Hematopoietic multipotent progenitor cell (in vitro differentiated cells): ENCODE measurements around the gene TAF11L13. TPM values are rescaled to one million over a fixed set of nuclear protein-coding genes. Genes with fewer than 3 reads are reported as not detected.
"Not testable (repeated sequence)": the region's sequence is repeated elsewhere in the genome, so short reads cannot be mapped to it uniquely, and the experiment has no call there.

Source experiments
- DNase-seq, 3 donors: peaks; one replicate each; pipeline ENCODE4 v3.0.0-alpha.2; 2011 to 2015; ENCODE audit warnings: low read depth in 2 of 3, low spot score in 2 of 3
- total RNA-seq: library from RNA; depleted of rRNA; stranded (reverse); fragments of >200 nt; gene quantifications from one replicate; pipeline ENCODE4 v1.2.3, GENCODE V29; 2012

Gene TAF11L13
- total RNA-seq, result not detected

DNA sequence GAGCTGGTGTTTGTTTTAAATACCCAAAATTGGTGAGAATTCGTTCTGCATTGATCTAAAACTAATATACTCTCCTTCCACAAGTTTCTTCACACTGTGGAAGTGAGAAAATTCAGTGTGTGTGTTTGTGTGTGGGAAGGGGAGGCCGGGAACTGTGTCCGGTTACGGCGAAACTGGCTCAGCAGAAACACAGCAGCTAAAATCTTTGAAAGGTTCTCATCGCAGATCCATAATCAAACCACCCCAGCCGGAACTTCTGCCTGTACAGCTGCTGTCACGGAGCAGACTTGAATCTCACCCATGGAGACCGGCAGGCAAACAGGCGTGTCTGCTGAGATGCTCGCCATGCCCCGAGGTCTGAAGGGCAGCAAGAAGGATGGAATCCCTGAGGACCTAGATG is at the start of gene TAF11L13:
Gene TAF11L13, plus strand, starts transcription at position 301 of the 400 bp plus-strand sequence.
- DNase-seq, result not testable (repeated sequence)

DNA sequence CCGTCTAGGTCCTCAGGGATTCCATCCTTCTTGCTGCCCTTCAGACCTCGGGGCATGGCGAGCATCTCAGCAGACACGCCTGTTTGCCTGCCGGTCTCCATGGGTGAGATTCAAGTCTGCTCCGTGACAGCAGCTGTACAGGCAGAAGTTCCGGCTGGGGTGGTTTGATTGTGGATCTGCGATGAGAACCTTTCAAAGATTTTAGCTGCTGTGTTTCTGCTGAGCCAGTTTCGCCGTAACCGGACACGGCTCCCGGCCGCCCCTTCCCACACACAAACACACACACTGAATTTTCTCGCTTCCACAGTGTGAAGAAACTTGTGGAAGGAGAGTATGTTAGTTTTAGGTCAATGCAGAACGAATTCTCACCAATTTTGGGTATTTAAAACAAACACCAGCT is 46.2 kb upstream of the TAF11L13 start, which contains the start of gene TAF11L7:
Gene TAF11L7, minus strand, starts transcription at position 101 of the 400 bp plus-strand sequence.
- not testable (repeated sequence) for DNase-seq

DNA sequence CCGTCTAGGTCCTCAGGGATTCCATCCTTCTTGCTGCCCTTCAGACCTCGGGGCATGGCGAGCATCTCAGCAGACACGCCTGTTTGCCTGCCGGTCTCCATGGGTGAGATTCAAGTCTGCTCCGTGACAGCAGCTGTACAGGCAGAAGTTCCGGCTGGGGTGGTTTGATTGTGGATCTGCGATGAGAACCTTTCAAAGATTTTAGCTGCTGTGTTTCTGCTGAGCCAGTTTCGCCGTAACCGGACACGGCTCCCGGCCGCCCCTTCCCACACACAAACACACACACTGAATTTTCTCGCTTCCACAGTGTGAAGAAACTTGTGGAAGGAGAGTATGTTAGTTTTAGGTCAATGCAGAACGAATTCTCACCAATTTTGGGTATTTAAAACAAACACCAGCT is 41.0 kb upstream of the TAF11L13 start, which contains the start of gene TAF11L8:
Gene TAF11L8, minus strand, starts transcription at position 101 of the 400 bp plus-strand sequence.
- not testable (repeated sequence) for DNase-seq

DNA sequence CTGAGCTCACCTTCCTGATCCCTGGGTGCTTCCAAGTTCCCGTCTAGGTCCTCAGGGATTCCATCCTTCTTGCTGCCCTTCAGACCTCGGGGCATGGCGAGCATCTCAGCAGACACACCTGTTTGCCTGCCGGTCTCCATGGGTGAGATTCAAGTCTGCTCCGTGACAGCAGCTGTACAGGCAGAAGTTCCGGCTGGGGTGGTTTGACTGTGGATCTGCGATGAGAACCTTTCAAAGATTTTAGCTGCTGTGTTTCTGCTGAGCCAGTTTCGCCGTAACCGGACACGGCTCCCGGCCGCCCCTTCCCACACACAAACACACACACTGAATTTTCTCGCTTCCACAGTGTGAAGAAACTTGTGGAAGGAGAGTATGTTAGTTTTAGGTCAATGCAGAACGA is 37.6 kb upstream of the TAF11L13 start, which contains the start of gene TAF11L9:
Gene TAF11L9, minus strand, starts transcription at position 140 of the 400 bp plus-strand sequence.
- not testable (repeated sequence) for DNase-seq

DNA sequence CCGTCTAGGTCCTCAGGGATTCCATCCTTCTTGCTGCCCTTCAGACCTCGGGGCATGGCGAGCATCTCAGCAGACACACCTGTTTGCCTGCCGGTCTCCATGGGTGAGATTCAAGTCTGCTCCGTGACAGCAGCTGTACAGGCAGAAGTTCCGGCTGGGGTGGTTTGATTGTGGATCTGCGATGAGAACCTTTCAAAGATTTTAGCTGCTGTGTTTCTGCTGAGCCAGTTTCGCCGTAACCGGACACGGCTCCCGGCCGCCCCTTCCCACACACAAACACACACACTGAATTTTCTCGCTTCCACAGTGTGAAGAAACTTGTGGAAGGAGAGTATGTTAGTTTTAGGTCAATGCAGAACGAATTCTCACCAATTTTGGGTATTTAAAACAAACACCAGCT is 34.2 kb upstream of the TAF11L13 start, which contains the start of gene TAF11L10:
Gene TAF11L10, minus strand, starts transcription at position 101 of the 400 bp plus-strand sequence.
- DNase-seq, result not testable (repeated sequence)

DNA sequence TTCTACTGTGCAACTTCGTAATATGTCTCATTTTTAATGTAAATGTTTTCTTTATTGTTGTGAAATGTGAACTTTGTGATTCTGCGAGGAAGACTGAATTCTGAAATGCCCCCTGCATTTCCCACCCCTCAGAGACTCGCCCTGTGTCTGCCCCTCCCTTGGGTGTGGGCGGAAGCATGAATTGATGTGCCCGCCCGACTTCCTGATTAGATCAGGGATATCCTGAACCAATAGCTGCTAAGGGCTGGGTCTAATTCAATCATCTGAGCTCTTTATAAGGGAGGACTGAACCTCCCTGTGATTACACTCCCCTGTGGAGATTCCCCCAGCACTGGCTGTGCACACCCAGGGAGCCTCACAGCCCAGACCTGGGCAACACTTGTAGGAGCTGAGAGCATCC is 28.0 kb upstream of the TAF11L13 start, which contains the start of gene TAF11L11:
Gene TAF11L11, plus strand, starts transcription at position 304 of the 400 bp plus-strand sequence.
- DNase-seq, result not testable (repeated sequence)

DNA sequence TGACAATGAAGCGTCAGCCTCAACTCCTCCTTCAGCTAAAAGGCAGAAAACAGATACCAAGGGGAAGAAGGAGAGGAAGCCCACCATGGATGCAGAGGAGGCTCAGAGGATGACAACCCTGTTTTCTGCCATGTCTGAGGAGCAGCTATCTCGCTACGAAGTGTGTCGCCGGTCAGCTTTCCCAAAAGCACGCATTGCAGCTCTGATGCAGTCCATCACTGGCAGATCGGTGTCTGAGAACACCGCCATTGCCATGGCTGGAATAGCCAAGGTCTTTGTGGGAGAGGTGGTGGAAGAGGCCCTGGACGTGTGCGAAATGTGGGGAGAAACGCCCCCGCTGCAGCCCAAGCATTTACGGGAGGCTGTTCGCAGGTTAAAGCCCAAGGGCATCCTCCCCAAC is 26.9 kb upstream of the TAF11L13 start:
- DNase-seq, result no peak

DNA sequence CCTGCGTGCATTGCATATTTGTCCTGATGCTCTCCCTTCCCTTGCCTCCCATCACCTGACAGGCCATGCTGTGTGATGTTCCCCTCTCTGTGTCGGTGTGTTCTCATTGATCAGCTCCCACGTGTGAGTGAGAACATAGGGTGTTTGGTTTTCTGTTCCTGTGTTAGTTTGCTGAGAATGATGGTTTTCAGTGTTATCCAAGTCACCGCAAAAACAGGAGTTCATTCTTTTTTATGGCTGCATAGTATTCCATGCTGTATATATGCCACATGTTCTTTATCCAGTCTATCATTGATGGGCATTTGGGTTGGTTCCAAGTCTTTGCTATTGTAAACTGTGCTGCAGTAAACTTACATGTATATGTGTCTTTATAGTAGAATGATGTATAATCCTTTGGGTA is 24.4 kb upstream of the TAF11L13 start:
- not testable (repeated sequence) for DNase-seq

DNA sequence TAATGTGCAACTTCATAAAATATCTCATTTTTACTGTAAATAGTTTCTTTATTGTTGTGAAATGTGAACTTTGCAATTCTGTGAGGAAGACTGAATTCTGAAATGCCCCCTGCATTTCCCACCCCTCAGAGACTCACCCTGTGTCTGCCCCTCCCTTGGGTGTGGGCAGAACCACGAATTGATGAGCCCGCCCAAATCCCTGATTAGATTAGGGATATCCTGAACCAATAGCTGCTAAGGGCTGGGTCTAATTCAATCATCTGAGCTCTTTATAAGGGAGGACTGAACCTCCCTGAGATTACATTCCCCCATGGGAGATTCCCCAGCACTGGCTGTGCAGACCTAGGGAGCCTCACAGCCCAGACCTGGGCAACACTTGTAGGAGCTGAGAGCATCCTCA is 21.8 kb upstream of the TAF11L13 start, which contains the start of gene TAF11L12:
Gene TAF11L12, plus strand, starts transcription at position 301 of the 400 bp plus-strand sequence.
- DNase-seq, result not testable (repeated sequence)

DNA sequence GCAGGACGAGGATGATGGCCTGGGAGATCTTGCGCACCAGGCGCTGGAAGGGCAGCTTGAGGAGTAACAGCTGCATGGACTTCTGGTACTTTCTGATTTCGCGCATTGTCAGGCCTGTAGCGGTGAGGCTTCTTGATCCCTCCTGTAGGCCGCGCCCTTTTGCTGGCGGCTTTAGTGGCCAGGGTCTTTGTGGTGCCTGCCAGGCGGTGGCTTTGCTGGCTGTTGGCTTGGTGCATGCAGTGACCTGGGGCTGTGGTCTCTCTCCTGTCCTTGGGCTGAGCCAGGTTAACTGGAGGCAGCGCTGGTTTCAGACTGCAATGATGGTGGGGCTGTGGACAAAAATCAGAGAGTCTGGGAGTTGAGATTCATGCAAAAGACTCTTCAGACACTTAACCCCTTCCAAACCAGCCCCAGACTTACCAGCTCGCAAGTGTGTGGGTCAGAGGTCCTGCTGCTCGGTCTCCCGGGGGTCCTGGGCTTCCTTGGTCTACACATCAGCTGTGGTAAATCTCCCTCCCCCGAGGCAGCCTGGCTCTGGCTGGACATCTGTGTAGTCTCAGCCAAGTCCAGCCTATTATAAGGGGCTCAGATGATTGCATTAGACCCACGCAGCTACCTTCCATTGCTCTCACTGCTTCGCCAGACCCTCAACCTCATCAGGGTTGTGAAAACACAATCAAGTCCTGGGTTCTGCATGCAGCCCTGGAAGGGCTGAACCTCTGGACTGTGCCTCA is 16.8 kb upstream of the TAF11L13 start:
- DNase-seq, result no peak

DNA sequence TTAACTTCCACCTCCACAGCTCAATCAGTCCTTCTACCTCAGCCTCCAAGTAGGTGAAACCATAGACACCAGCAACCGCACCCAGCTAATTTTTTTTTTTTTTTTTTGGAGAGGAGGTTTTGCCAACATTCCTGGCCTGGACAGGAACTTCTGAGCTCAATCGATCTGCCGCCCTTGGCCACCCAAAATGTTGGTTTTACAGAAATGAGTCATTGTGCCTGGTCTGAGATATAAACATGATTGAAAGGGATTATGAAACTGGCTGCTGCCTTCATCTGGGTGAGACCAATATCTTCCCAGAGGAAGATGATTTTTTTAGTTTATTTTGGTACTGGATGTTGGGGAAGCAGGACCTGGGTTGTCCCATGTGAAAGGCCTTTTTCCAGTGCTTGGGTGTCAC is 12.5 kb upstream of the TAF11L13 start:
- no peak for DNase-seq

DNA sequence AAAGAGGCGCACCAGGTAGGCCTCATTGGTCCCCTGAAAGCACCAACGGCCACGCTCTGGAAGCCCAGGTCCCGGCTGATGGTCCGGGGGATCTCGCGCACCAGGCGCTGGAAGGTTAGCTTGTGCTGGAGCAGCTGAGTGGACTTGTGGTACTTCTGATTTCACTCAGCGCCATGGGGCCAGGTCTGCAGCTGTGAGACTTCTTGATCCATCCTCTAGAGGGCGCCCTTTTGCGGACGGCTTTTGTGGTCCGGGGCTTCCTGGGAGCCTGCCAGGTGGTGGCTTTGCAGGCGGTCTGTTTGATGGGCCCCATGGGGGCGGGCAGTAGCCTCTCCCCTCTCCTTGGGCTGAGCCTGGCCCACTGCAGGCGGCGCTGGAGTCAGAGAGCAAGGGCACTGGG is 11.3 kb upstream of the TAF11L13 start:
- no peak for DNase-seq

DNA sequence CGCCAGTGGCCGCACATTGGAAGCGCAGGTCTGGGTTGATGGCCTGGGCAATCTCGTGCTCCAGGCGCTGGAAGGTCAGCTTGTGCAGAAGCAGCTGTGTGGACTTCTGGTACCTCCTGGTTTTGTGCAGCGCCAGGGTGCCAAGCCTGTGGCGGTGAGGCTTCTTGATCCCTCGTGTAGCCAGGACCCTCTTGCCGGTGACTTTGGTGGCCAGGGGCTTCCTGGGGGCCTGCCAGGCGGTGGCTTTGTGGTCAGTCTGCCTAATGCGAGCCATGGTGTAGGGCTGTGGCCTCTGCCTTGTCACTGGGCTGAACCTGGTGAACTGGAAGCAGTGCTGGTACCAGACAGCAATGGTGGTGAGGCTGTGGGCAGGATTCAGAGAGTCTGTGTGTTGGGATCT is 6.2 kb upstream of the TAF11L13 start:
- no peak for DNase-seq

DNA sequence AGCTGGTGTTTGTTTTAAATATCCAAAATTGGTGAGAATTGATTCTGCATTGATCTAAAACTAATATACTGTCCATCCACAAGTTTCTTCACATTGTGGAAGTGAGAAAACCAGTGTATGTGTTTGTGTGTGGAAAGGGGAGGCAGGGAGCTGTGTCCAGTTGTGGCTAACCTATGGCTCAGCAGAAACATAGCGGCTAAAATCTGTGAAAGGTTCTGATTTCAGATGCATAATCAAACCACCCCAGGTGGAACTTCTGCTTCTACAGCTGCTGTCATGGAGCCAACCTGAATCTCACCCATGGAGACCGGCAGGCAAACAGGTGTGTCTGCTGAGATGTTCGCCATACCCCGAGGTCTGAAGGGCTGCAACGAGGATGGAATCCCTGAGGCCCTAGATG is 2.3 kb downstream of the TAF11L13 start, which contains the start of gene TAF11L14:
Gene TAF11L14, plus strand, starts transcription at position 301 of the 400 bp plus-strand sequence.
- DNase-seq, result no peak

DNA sequence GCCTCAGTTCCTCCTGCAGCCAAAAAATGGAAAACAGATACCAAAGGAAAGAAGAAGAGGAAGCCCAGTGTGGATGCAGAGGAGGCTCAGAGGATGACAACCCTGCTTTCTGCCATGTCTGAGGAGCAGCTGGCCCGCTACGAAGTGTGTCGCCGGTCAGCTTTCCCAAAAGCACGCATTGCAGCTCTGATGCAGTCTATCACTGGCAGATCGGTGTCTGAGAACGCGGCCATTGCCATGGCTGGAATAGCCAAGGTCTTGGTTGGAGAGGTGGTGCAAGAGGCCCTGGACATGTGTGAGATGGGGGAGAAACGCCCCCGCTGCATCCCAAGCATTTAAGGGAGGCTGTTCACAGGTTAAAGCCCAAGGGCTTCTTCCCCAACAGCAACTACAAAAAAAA is 17.3 kb downstream of the TAF11L13 start:
- DNase-seq, result not testable (repeated sequence)

DNA sequence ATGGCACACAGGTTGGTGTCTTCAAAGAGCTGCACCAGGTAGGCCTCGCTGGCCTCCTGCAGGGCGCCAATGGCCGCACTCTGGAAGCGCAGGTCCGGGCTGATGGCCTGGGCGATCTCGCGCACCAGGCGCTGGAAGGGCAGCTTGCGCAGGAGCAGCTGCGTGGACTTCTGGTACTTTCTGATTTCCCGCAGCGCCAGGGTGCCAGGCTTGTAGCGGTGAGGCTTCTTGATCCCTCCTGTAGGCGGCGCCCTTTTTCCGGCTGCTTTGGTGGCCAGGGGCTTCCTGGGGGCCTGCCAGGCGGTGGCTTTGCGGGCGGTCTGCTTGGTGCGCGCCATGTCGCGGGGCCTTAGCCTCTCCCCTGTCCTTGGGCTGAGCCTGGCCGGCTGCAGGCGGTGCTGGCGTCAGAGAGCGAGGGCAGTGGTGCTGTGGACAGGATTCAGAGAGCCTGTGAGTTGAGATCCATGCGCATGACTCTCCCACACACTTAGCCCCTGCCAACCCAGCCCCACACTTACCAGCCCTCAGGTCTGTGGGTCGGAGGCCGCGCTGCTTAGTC is 23.4 kb downstream of the TAF11L13 start:
- DNase-seq, result not testable (repeated sequence)

DNA sequence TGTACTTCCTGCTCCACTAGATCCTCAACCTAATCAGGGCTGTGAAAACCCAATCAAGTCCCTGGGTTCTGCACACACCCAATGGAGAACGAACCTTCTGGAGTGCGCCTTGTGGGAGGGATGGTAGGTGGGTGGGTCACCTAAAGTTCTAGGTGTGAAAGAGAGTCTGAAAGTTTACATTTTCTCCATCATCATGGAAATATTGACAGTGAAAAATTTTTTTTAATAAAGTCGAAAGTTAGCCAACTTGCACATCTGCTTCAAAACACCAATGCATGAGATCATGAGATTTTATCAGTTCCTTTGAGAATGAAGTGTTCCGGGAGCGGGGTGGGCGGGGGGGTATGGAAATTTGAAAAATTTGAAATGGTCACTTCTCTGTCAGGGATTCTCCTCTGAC is 24.0 kb downstream of the TAF11L13 start:
- no peak for DNase-seq

DNA sequence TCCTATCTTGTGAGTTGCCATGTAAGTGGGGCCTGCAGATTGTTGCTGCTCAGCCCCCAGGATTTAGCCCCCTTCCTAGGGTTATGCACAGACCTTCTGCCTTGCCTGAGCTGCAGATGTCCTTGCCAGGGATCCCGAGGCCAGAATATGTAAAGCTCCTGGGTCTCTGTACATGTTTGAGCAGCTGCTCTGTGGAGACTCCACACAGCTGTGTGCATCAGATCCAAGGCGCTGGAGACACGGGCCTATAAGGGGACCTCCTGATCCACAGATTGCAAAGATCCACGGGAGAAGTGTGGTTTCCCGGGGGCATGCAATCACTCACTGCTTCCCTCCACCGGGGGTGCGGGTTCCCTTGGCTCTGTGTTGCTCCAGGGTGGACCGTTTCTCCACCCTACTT is 31.3 kb downstream of the TAF11L13 start:
- no peak for DNase-seq

DNA sequence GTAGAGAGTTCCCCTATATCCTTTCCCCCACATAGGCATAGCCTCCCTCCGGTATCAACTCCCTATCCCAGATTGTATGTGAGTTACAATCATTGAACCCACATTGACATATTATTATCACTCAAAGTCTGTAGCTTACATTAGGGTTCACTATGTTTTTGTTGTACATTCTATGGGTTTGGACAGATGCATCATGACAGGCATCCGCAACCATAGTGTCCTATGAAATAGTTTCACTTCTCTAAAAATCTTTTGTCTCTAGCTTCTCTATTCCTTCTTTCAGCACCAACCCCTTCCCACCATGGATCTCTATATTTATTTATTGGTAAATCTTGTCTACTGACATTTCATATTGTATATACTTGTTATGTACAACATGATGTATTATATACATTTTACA is 33.9 kb downstream of the TAF11L13 start:
- DNase-seq, result no peak

DNA sequence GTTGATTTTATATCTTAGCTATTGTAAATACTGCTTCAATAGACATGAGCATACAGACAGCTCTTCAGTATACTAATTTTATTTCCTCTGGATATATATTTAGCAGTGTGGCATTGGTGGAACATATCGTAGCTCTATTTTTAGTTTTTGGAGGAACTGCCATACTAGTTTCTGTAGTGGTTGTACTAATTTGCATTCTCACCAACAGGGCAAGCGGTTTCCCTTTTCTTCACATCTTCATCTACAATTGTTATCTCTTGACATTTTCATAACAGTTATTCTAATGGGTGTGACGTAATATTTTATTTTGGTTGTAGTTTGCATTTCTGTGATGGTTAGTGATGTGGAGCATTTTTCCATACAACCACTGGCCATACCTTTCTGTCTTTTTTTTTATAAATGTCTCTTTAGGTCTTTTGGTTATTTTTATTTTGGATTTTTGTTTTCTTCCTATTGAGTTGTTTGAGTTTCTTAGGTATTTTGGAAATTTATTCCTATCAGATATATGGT is 34.9 kb downstream of the TAF11L13 start:
- DNase-seq, result no peak

DNA sequence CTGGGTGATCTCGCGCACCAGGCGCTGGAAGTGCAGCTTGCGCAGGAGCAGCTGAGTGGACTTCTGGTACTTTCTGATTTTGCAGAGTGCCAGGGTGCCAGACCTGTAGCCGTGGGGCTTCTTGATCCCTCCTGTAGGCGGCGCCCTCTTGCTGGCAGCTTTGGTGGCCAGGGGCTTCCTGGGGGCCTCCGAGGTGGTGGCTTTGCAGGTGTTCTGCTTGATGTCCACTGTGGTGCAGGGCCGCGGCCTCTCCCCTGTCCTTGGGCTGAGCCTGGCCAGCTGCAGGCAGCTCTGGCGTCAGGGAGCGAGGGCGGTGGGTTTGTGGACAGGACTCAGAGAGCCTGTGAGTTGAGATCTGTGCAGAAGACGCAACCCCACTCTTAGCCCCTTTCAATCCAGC is 38.5 kb downstream of the TAF11L13 start:
- no peak for DNase-seq
